Measurements from ENCODE around the gene CD180.

CD180 gene

GRCh38 chr5:67149951-67150523 is 46.6 kb downstream of the CD180 start:
- TF ChIP-seq POLR2AphosphoS5 (IDR thresholded peaks at IDR 0.05; ENCODE audit: low read depth, low read length): no peak

- TF ChIP-seq SIN3A (IDR thresholded peaks at IDR 0.05; ENCODE audit: borderline replicate concordance, insufficient read depth, low read length): no peak
These were observed 47.3 kb downstream of the CD180 start for GRCh38 chr5:67149057-67149950.

GRCh38 chr5:67147760-67148159 is 48.8 kb downstream of the CD180 start:
- TF ChIP-seq SIN3A (IDR thresholded peaks at IDR 0.05; ENCODE audit: borderline replicate concordance, insufficient read depth, low read length): no peak
- no peak for TF ChIP-seq TAF1 (IDR thresholded peaks at IDR 0.05; ENCODE audit: borderline replicate concordance, insufficient read depth, low read length)
- no peak for TF ChIP-seq FOXP2 (optimal IDR thresholded peaks at IDR 0.05; ENCODE audit: borderline replicate concordance, extremely low read depth, extremely low read length, insufficient read depth)
- no peak for TF ChIP-seq REST (IDR thresholded peaks at IDR 0.05; ENCODE audit: insufficient read depth in 1 of 2, low read depth in 2 of 2, low read length in 2 of 2)
- no peak for TF ChIP-seq POLR2AphosphoS5 (IDR thresholded peaks at IDR 0.05; ENCODE audit: low read depth, low read length)

GRCh38 chr5:67146981-67147380 is 49.6 kb downstream of the CD180 start:
- TF ChIP-seq REST (IDR thresholded peaks at IDR 0.05; ENCODE audit: insufficient read depth in 1 of 2, low read depth in 2 of 2, low read length in 2 of 2): no peak
- no peak for TF ChIP-seq TAF1 (IDR thresholded peaks at IDR 0.05; ENCODE audit: borderline replicate concordance, insufficient read depth, low read length)
- TF ChIP-seq POLR2AphosphoS5 (IDR thresholded peaks at IDR 0.05; ENCODE audit: low read depth, low read length): no peak

GRCh38 chr5:67146574-67146973 is 50.0 kb downstream of the CD180 start:
- TF ChIP-seq REST (IDR thresholded peaks at IDR 0.05; ENCODE audit: insufficient read depth in 1 of 2, low read depth in 2 of 2, low read length in 2 of 2) (no peak), POLR2AphosphoS5 (IDR thresholded peaks at IDR 0.05; ENCODE audit: low read depth, low read length) (no peak), FOXP2 (optimal IDR thresholded peaks at IDR 0.05; ENCODE audit: borderline replicate concordance, extremely low read depth, extremely low read length, insufficient read depth) (no peak), TAF1 (IDR thresholded peaks at IDR 0.05; ENCODE audit: borderline replicate concordance, insufficient read depth, low read length) (no peak), SIN3A (IDR thresholded peaks at IDR 0.05; ENCODE audit: borderline replicate concordance, insufficient read depth, low read length) (no peak)

GRCh38 chr5:67144183-67144639 is 52.4 kb downstream of the CD180 start:
- TF ChIP-seq REST (IDR thresholded peaks at IDR 0.05; ENCODE audit: insufficient read depth in 1 of 2, low read depth in 2 of 2, low read length in 2 of 2) (no peak), SIN3A (IDR thresholded peaks at IDR 0.05; ENCODE audit: borderline replicate concordance, insufficient read depth, low read length) (no peak)
